RWPE2 (cell line): ENCODE data around the gene ASB3.
"Not testable (repeated sequence)": the region's sequence is repeated elsewhere in the genome, so short reads cannot be mapped to it uniquely, and the experiment has no call there.

Source experiments
- ATAC-seq: fragments of 200-7000 bp; cut with Tn5 transposase; 3 replicates; pipeline ENCODE4 v1.9.1; 2021; ENCODE audit warnings: low read depth
- DNase-seq: peaks from one replicate; pipeline ENCODE4 v3.0.0-alpha.2; 2020; ENCODE audit warnings: low spot score
- H3K27ac ChIP-seq: fragments of 450-650 bp; 2 replicates; pipeline ENCODE4 v1.5.1; 2017; ENCODE audit warnings: mild to moderate bottlenecking; ENCODE audit not compliant: poor library complexity, severe bottlenecking
- H3K27me3 ChIP-seq: fragments of 250-450 bp; sonication (Bioruptor Pico); 2 replicates; pipeline ENCODE4 v1.5.1; 2021; ENCODE audit warnings: mild to moderate bottlenecking, moderate library complexity; ENCODE audit not compliant: insufficient read depth, poor library complexity, severe bottlenecking
- H3K36me3 ChIP-seq: fragments of 250-450 bp; sonication (Bioruptor Pico); 2 replicates; pipeline ENCODE4 v1.5.1; 2020; ENCODE audit warnings: low read depth, mild to moderate bottlenecking, moderate library complexity
- H3K4me1 ChIP-seq: fragments of 250-450 bp; sonication (Bioruptor Pico); 2 replicates; pipeline ENCODE4 v1.5.1; 2021; ENCODE audit warnings: mild to moderate bottlenecking, moderate library complexity; ENCODE audit not compliant: insufficient read depth, poor library complexity, severe bottlenecking
- H3K4me3 ChIP-seq: fragments of 250-450 bp; sonication (Bioruptor Pico); 2 replicates; pipeline ENCODE4 v1.5.1; 2021; ENCODE audit warnings: mild to moderate bottlenecking, moderate library complexity; ENCODE audit not compliant: severe bottlenecking
- H3K9me3 ChIP-seq: fragments of 250-450 bp; sonication (Bioruptor Pico); 2 replicates; pipeline ENCODE4 v1.5.1; 2021; ENCODE audit warnings: mild to moderate bottlenecking, moderate library complexity; ENCODE audit not compliant: severe bottlenecking
- TF ChIP-seq, protein P1 (sequence below): fragments of 450-650 bp; IDR thresholded peaks from one replicate; pipeline ENCODE4 v1.5.1; 2017; ENCODE audit warnings: mild to moderate bottlenecking, moderate library complexity; ENCODE audit not compliant: poor library complexity, severe bottlenecking

The ASB3 gene

DNA sequence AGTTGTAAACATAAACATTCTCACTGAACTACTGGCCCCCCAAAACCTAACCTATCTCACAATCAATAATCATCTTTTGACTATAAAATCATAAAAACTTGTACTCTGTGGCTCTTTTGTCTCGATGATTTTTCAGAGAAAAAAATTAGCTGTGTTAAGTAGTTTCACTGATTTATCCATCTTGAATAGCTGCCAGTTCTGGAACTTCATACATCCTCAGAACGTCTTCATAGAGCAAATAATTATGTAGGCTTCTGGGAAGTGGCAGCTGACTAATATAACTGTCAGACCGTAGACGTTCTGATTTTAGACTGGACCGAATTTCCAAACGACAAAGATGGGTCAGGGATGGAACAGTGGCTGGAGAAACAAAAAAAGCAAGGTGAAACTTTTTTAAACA lies 116.4 kb downstream of the ASB3 start:
- H3K36me3 ChIP-seq = no peaks in the 10 kb centered on the region
- no peaks in the 10 kb centered on the region for H3K4me1 ChIP-seq
- no peak for ATAC-seq
- no peak overlapping the region for H3K27ac ChIP-seq
- no peak for DNase-seq
- TF ChIP-seq, protein P1, sequence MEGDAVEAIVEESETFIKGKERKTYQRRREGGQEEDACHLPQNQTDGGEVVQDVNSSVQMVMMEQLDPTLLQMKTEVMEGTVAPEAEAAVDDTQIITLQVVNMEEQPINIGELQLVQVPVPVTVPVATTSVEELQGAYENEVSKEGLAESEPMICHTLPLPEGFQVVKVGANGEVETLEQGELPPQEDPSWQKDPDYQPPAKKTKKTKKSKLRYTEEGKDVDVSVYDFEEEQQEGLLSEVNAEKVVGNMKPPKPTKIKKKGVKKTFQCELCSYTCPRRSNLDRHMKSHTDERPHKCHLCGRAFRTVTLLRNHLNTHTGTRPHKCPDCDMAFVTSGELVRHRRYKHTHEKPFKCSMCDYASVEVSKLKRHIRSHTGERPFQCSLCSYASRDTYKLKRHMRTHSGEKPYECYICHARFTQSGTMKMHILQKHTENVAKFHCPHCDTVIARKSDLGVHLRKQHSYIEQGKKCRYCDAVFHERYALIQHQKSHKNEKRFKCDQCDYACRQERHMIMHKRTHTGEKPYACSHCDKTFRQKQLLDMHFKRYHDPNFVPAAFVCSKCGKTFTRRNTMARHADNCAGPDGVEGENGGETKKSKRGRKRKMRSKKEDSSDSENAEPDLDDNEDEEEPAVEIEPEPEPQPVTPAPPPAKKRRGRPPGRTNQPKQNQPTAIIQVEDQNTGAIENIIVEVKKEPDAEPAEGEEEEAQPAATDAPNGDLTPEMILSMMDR = no peak
- no peaks in the 10 kb centered on the region for H3K9me3 ChIP-seq
- H3K27me3 ChIP-seq = no peaks in the 10 kb centered on the region
- H3K4me3 ChIP-seq = no peak overlapping the region

- H3K36me3 ChIP-seq = no peaks in the 10 kb centered on the region
- TF ChIP-seq, protein P1 = no peak
- H3K9me3 ChIP-seq = no peaks in the 10 kb centered on the region
- no peaks in the 10 kb centered on the region for H3K4me1 ChIP-seq
- H3K27me3 ChIP-seq = no peaks in the 10 kb centered on the region
- no peak overlapping the region for H3K4me3 ChIP-seq
- ATAC-seq = no peak
- DNase-seq = no peak
- no peak overlapping the region for H3K27ac ChIP-seq
These were observed 118.1 kb downstream of the ASB3 start for GRCh38 chr2:53668624-53669026.

GRCh38 chr2:53667130-53667529 lies 119.6 kb downstream of the ASB3 start:
- not testable (repeated sequence) for H3K27ac ChIP-seq, H3K27me3 ChIP-seq, H3K4me1 ChIP-seq, ATAC-seq, DNase-seq, H3K4me3 ChIP-seq, H3K9me3 ChIP-seq, H3K36me3 ChIP-seq

DNA sequence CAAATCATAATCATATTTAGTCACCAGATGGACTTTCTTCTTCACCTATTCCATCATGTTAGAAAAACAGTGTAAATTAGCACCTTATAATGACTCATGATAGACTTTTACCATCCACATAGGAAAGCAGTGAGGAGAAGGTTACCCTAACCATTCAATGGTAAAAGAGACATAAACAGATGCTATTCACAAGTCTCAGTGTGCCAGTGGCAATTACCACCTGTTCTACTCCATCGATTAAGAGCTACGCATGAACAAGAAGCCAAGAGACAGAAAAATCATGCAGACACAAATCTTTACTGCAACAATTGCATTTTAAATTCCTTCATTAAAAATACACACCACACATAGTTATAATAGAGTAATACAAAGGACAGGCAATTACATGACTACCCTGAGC lies 125.9 kb downstream of the ASB3 start:
- no peak for ATAC-seq
- TF ChIP-seq, protein P1 = no peak

GRCh38 chr2:53658474-53658873 lies 128.3 kb downstream of the ASB3 start:
- not testable (repeated sequence) for ATAC-seq, DNase-seq, H3K36me3 ChIP-seq, H3K4me1 ChIP-seq, H3K4me3 ChIP-seq, H3K27me3 ChIP-seq, H3K27ac ChIP-seq, H3K9me3 ChIP-seq

More for the DNA sequence above, 125.9 kb downstream of the ASB3 start:
- Histone ChIP-seq H3K4me3 (no peak overlapping the region), H3K27ac (no peak overlapping the region), H3K9me3 (no peaks in the 10 kb centered on the region), H3K4me1 (no peaks in the 10 kb centered on the region), H3K27me3 (no peaks in the 10 kb centered on the region), H3K36me3 (no peaks in the 10 kb centered on the region)
- no peak for DNase-seq

DNA sequence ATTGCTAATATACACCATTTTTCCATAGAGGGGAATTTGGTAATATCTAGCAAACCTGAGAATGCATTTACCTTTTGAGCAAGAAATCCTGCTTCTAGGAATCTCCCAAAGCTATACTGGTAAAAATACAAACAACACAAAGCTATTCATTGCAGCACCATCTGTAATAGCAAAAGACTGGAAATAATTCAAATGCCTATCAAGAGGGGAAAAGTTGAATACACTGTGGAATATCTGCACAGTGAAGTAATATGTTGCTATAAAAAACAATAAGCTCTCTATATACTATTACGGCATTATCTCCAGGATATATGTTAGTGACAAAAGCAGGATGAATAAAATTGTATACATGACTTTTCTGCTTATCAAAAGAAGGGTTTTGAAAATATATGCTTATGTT lies 131.5 kb downstream of the ASB3 start:
- no peak for DNase-seq
- ATAC-seq = no peak
- no peaks in the 10 kb centered on the region for H3K9me3 ChIP-seq
- H3K27me3 ChIP-seq = no peaks in the 10 kb centered on the region
- no peaks in the 10 kb centered on the region for H3K4me1 ChIP-seq
- TF ChIP-seq, protein P1 = no peak
- H3K27ac ChIP-seq = no peak overlapping the region
- H3K36me3 ChIP-seq = no peaks in the 10 kb centered on the region
- H3K4me3 ChIP-seq = no peak overlapping the region
